ENCODE measurements around the gene KPNA2. TPM values are rescaled to one million over a fixed set of nuclear protein-coding genes. Genes with fewer than 3 reads are reported as not detected.

KPNA2 gene
- total RNA-seq, 1 donor from 2014 or later: 95.4 TPM

- Mint-ChIP-seq H3K4me3 (ENCODE audit: unreplicated experiment) (no peak overlapping the region), H3K27ac (ENCODE audit: unreplicated experiment) (no peak overlapping the region), H3K9me3 (ENCODE audit: low read depth) (no peaks in the 10 kb centered on the region), H3K4me1 (ENCODE audit: low read depth) (peaks cover 28% of the 10 kb centered on the region), H3K36me3 (ENCODE audit: low read depth) (no peaks in the 10 kb centered on the region), H3K27me3 (ENCODE audit: low read depth) (no peaks in the 10 kb centered on the region)
- no peak for DNase-seq (ENCODE audit: low spot score)
- no peak for TF ChIP-seq CTCF (IDR thresholded peaks at IDR 0.05)
Measured at GRCh38 chr17:68089881-68090280, 54.3 kb downstream of the KPNA2 start.

- H3K27ac Mint-ChIP-seq (ENCODE audit: unreplicated experiment): no peak overlapping the region
- no peak for TF ChIP-seq CTCF (IDR thresholded peaks at IDR 0.05)
- H3K9me3 Mint-ChIP-seq (ENCODE audit: low read depth): no peaks in the 10 kb centered on the region
- no peak for DNase-seq (ENCODE audit: low spot score)
- H3K27me3 Mint-ChIP-seq (ENCODE audit: low read depth): no peaks in the 10 kb centered on the region
- no peak overlapping the region for H3K4me3 Mint-ChIP-seq (ENCODE audit: unreplicated experiment)
- H3K4me1 Mint-ChIP-seq (ENCODE audit: low read depth): peaks cover 9% of the 10 kb centered on the region
- no peaks in the 10 kb centered on the region for H3K36me3 Mint-ChIP-seq (ENCODE audit: low read depth)
Measured at GRCh38 chr17:68094481-68095078, 59.0 kb downstream of the KPNA2 start.

- no peak overlapping the region for H3K27ac Mint-ChIP-seq (ENCODE audit: unreplicated experiment)
- no peak for TF ChIP-seq CTCF (IDR thresholded peaks at IDR 0.05)
- H3K4me3 Mint-ChIP-seq (ENCODE audit: unreplicated experiment): no peak overlapping the region
- H3K4me1 Mint-ChIP-seq (ENCODE audit: low read depth): peaks cover 3% of the 10 kb centered on the region
- no peaks in the 10 kb centered on the region for H3K36me3 Mint-ChIP-seq (ENCODE audit: low read depth)
- DNase-seq (ENCODE audit: low spot score): no peak
- H3K9me3 Mint-ChIP-seq (ENCODE audit: low read depth): no peaks in the 10 kb centered on the region
- H3K27me3 Mint-ChIP-seq (ENCODE audit: low read depth): no peaks in the 10 kb centered on the region
Measured at GRCh38 chr17:68095205-68095811, 59.8 kb downstream of the KPNA2 start.

GRCh38 chr17:68096111-68096510 is 60.6 kb downstream of the KPNA2 start:
- Mint-ChIP-seq H3K9me3 (ENCODE audit: low read depth) (no peaks in the 10 kb centered on the region), H3K27ac (ENCODE audit: unreplicated experiment) (no peak overlapping the region), H3K4me3 (ENCODE audit: unreplicated experiment) (no peak overlapping the region), H3K36me3 (ENCODE audit: low read depth) (no peaks in the 10 kb centered on the region), H3K4me1 (ENCODE audit: low read depth) (peaks cover 7% of the 10 kb centered on the region), H3K27me3 (ENCODE audit: low read depth) (no peaks in the 10 kb centered on the region)
- TF ChIP-seq CTCF (IDR thresholded peaks at IDR 0.05): no peak
- DNase-seq (ENCODE audit: low spot score): no peak

Other genes with a start within 250 kb of the KPNA2 start
- 73.2 to 98.1 TPM (median 75.7 TPM) in 3 replicates for gene BPTF, start 210.2 kb upstream of the KPNA2 start, total RNA-seq
- 9.1 to 11.0 TPM (median 10.9 TPM) in 3 replicates for gene C17orf58, start 39.3 kb upstream of the KPNA2 start, total RNA-seq
- 66.5 to 80.4 TPM (median 78.2 TPM) in 3 replicates for gene AMZ2, start 212.3 kb downstream of the KPNA2 start, total RNA-seq

All from chondrocyte (in vitro differentiated cells).